Peyer's patch (tissue), 4 donors: Measurements from ENCODE around the gene CPT1B.

Experiments
- CTCF ChIP-seq, 6 experiments: fragments of 450-650 bp in 4 of 6; fragments of 200-600 bp in 2 of 6; sonication (generic) in 1 of 6; IDR thresholded peaks; one replicate each; pipeline ENCODE4 v1.5.1; 2017 to 2019; ENCODE audit warnings: antibody characterized with exemption in 6 of 6, mild to moderate bottlenecking in 3 of 6, moderate library complexity in 1 of 6
- POLR2A ChIP-seq, 2 donors: fragments of 450-650 bp; IDR thresholded peaks; one replicate each; pipeline ENCODE4 v1.5.1; 2017; ENCODE audit warnings: antibody characterized with exemption in 2 of 2, mild to moderate bottlenecking in 2 of 2, moderate library complexity in 2 of 2

- TF ChIP-seq CTCF (IDR thresholded peaks at IDR 0.05) (no peak), POLR2A (IDR thresholded peaks at IDR 0.05) (no peak)
Measured at GRCh38 chr22:50600538-50600937, 22.3 kb upstream of the CPT1B start, which contains the start of gene MAPK8IP2.
